ENCODE data around the gene ZNF213.
A peak's percentile ranks its signal among the peaks of the same experiment; 100 is the strongest.
"Not testable (repeated sequence)": the region's sequence is repeated elsewhere in the genome, so short reads cannot be mapped to it uniquely, and the experiment has no call there.

The ZNF213 gene

GRCh38 chr16:3171181-3171854 is 36.5 kb downstream of the ZNF213 start:
- FAIRE-seq = no peak

DNA sequence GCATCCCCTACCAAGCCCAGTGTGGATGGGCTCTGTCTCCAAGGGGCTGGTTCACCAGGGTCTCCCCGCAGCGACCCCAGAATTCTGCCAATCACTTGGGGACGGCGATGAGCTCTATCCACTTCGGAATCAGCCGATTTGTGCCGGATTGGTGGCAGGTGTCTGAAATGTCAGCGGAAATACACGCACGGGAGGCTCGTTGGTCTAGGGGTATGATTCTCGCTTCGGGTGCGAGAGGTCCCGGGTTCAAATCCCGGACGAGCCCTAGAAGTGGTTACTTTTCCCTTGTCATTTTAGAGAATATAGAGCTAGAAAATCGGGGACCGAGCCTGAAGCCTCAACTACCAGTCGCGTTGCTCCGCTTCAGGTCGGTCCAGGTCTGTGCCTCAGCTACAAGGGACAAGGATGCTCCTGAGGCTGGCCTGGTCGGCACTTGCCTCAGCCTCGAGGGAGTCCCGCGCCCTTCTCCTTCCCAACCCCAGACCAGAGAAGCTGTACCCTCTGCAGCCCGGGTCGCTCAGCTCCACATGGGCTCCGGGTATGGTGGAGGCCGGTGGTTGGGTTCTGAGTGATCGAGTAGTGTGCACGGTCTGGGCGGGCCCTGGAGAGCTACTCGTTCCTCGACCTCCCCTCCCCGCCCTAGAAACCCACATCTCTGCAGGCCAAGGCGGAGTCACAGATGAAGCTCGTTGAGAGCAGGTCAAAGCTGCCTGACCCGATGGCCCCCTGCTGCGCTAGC is 37.2 kb downstream of the ZNF213 start:
- FAIRE-seq = no peak

DNA sequence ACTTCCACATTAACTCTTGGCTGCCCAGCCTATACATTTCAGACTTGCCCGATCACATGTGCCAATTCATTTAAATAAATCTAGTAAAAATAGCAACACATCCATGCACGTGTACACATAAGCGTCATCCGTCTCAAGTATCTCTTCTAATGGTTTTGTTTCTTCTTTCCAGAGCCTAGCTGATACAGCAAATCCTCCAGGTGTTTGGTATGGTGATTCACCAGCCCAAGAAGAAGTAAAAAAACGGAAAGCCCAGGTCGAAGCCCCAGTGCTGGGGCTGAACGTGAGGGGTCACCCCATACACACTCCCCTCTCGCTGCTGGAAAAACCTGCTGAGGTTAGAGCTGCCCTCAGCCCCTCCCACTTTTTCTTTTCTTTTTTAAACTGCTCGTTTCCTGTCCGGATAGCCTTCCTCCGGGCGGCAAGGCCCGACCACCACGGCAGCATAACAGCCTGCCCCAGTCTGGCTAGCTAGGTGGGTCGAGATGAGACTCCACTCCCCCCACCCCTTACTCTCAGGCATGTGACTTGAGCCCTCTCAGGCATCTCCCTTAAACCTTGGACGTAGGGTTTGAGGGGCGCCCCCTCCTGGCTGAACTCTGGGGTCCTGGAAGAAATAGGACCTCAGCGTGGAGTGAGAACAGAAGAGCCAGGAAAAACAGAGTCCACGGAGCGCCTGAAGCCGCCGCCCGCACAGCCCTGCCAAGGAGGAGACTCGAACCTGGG is 39.2 kb downstream of the ZNF213 start:
- FAIRE-seq = no peak

GRCh38 chr16:3174618-3175148 is 39.9 kb downstream of the ZNF213 start:
- FAIRE-seq = no peak

GRCh38 chr16:3175157-3176093 is 40.6 kb downstream of the ZNF213 start:
- no peak for FAIRE-seq

GRCh38 chr16:3179651-3180050 is 44.8 kb downstream of the ZNF213 start:
- no peak for FAIRE-seq

- FAIRE-seq = no peak
Observed at GRCh38 chr16:3180445-3180878, 45.6 kb downstream of the ZNF213 start.

DNA sequence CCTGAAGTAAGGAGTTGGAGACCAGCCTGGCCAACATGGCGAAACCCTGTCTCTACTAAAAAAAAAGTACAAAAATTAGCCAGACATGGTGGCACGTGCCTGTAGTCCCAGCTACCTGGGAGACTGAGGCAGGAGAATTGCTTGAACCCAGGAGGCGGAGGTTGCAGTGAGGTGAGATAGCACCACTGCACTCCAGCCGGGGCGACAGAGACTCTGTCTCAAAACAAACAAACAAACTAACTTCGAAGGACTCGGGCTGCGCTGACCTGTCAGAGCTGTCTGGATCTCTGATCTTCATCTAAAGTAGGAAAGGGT is 47.4 kb downstream of the ZNF213 start:
- FAIRE-seq = not testable (repeated sequence)

GRCh38 chr16:3182608-3183444 is 48.0 kb downstream of the ZNF213 start:
- FAIRE-seq = no peak

DNA sequence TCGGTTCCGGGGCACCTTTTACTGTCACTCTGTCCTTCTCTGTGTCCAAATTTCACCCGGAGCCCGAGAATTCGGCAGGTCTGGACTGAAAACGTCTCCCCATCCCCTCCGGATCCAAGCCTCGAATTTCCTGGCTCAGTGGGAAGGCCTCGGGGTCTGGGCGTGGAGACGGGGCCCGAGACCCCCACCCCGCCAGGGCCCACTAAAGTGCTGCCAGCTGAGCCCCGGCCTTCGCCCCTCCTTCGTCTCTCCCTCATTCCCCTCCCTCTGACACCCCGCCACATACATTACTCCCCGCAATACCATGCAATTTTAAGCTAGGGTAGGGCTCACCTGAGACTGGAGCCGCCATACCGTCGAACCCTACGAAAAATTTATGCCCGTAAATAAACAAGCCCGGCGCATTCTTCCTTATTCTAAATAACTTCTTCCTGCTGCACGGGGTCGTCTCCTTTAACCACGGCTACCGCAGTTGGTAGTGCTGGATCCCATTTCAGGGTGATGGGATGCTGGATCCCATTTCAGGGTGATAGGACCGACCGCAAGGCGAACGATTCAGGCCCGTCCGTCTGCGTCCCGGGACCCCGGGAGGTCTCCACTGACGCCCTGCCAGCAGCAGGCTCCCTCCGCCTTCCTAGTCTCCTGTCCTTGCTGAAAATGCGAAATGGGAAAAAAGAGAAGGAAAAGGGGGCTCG is 48.8 kb downstream of the ZNF213 start:
- no peak for FAIRE-seq

GRCh38 chr16:3186946-3187690 is 52.3 kb downstream of the ZNF213 start:
- FAIRE-seq = no peak

GRCh38 chr16:3187798-3188674 is 53.2 kb downstream of the ZNF213 start, which contains the start of gene OR1F1:
Gene OR1F1, plus strand, starts transcription at chr16:3188204.
- FAIRE-seq = peak; percentile 62

GRCh38 chr16:3188675-3188924 is 53.8 kb downstream of the ZNF213 start:
- FAIRE-seq = no peak

GRCh38 chr16:3188925-3189825 is 54.3 kb downstream of the ZNF213 start:
- no peak for FAIRE-seq

- FAIRE-seq = no peak
Observed at GRCh38 chr16:3189869-3190268, 55.0 kb downstream of the ZNF213 start.

GRCh38 chr16:3190949-3191353 is 56.1 kb downstream of the ZNF213 start:
- FAIRE-seq = no peak

Measured in TTC549 (cell line).